ENCODE measurements around the gene HMCN2. TPM values are rescaled to one million over a fixed set of nuclear protein-coding genes. Genes with fewer than 3 reads are reported as not detected.

Gene HMCN2
- total RNA-seq, 1 donor from 2014 or later, result 5.8 TPM

GRCh38 chr9:130319300-130319699 lies 53.7 kb downstream of the HMCN2 start:
- no peak for TF ChIP-seq CTCF (IDR thresholded peaks at IDR 0.05; ENCODE audit: unreplicated experiment)
- H3K27me3 Mint-ChIP-seq (ENCODE audit: low read depth), result peaks cover 20% of the 10 kb centered on the region
- H3K4me1 Mint-ChIP-seq, result peaks cover 12% of the 10 kb centered on the region
- H3K36me3 Mint-ChIP-seq, result no peaks in the 10 kb centered on the region
- no peak overlapping the region for H3K27ac Mint-ChIP-seq
- DNase-seq (ENCODE audit: low spot score in 2 of 2, unreplicated experiment in 2 of 2), result no peak
- H3K9me3 Mint-ChIP-seq, result no peaks in the 10 kb centered on the region
- H3K4me3 Mint-ChIP-seq, result no peak overlapping the region

- no peak for DNase-seq (ENCODE audit: low spot score in 2 of 2, unreplicated experiment in 2 of 2)
- no peak overlapping the region for H3K27ac Mint-ChIP-seq
- no peaks in the 10 kb centered on the region for H3K9me3 Mint-ChIP-seq
- no peaks in the 10 kb centered on the region for H3K36me3 Mint-ChIP-seq
- H3K4me3 Mint-ChIP-seq, result no peak overlapping the region
- no peak for TF ChIP-seq CTCF (IDR thresholded peaks at IDR 0.05; ENCODE audit: unreplicated experiment)
- peaks cover 20% of the 10 kb centered on the region for H3K27me3 Mint-ChIP-seq (ENCODE audit: low read depth)
- H3K4me1 Mint-ChIP-seq, result peaks cover 12% of the 10 kb centered on the region
These were observed 54.6 kb downstream of the HMCN2 start for GRCh38 chr9:130319944-130320712.

- peaks cover 12% of the 10 kb centered on the region for H3K4me1 Mint-ChIP-seq
- no peaks in the 10 kb centered on the region for H3K36me3 Mint-ChIP-seq
- no peak for DNase-seq (ENCODE audit: low spot score in 2 of 2, unreplicated experiment in 2 of 2)
- H3K27ac Mint-ChIP-seq, result no peak overlapping the region
- no peak for TF ChIP-seq CTCF (IDR thresholded peaks at IDR 0.05; ENCODE audit: unreplicated experiment)
- H3K27me3 Mint-ChIP-seq (ENCODE audit: low read depth), result peaks cover 20% of the 10 kb centered on the region
- H3K4me3 Mint-ChIP-seq, result no peak overlapping the region
- H3K9me3 Mint-ChIP-seq, result no peaks in the 10 kb centered on the region
These were observed 55.3 kb downstream of the HMCN2 start for GRCh38 chr9:130320723-130321481.

- Mint-ChIP-seq H3K4me3 (no peak overlapping the region), H3K27ac (no peak overlapping the region), H3K4me1 (peaks cover 13% of the 10 kb centered on the region), H3K36me3 (no peaks in the 10 kb centered on the region), H3K9me3 (no peaks in the 10 kb centered on the region), H3K27me3 (ENCODE audit: low read depth) (peaks cover 25% of the 10 kb centered on the region)
- DNase-seq (ENCODE audit: low spot score in 2 of 2, unreplicated experiment in 2 of 2), result no peak
- TF ChIP-seq CTCF (IDR thresholded peaks at IDR 0.05; ENCODE audit: unreplicated experiment), result no peak
These were observed 56.0 kb downstream of the HMCN2 start for GRCh38 chr9:130321539-130321938.

- Mint-ChIP-seq H3K4me1 (peaks cover 12% of the 10 kb centered on the region), H3K27me3 (ENCODE audit: low read depth) (peaks cover 31% of the 10 kb centered on the region), H3K27ac (no peak overlapping the region), H3K9me3 (no peaks in the 10 kb centered on the region), H3K4me3 (no peak overlapping the region), H3K36me3 (no peaks in the 10 kb centered on the region)
- no peak for TF ChIP-seq CTCF (IDR thresholded peaks at IDR 0.05; ENCODE audit: unreplicated experiment)
- no peak for DNase-seq (ENCODE audit: low spot score in 2 of 2, unreplicated experiment in 2 of 2)
These were observed 57.6 kb downstream of the HMCN2 start for GRCh38 chr9:130323051-130323745.

Measured in mesothelial cell of epicardium (in vitro differentiated cells).